ENCODE measurements around the gene ASF1A.

GRCh38 chr6:118931436-118931835 is 37.5 kb downstream of the ASF1A start:
- TF ChIP-seq EZH2phosphoT487 (IDR thresholded peaks at IDR 0.05; ENCODE audit: insufficient read depth, low read depth): no peak
- TF ChIP-seq EZH2 (IDR thresholded peaks at IDR 0.05; ENCODE audit: insufficient read depth, poor library complexity, severe bottlenecking): no peak

All from GM23248 (cell line).